Neural progenitor cell (in vitro differentiated cells): Measurements from ENCODE around the gene NAP1L5.

Source experiments
- CTCF ChIP-seq: fragments of 200-600 bp; sonication (generic); IDR thresholded peaks from 2 replicates; pipeline ENCODE4 v1.5.1; 2017; ENCODE audit warnings: antibody characterized with exemption, mild to moderate bottlenecking
- EZH2phosphoT487 ChIP-seq: fragments of 200-600 bp; sonication (generic); IDR thresholded peaks from 2 replicates; pipeline ENCODE4 v1.6.1; 2017; ENCODE audit warnings: antibody characterized with exemption

- no peak for TF ChIP-seq EZH2phosphoT487
- TF ChIP-seq CTCF: no peak
Observed at GRCh38 chr4:88673886-88674285, 23.7 kb downstream of the NAP1L5 start.
